ENCODE data around the gene LDAH.

DNA sequence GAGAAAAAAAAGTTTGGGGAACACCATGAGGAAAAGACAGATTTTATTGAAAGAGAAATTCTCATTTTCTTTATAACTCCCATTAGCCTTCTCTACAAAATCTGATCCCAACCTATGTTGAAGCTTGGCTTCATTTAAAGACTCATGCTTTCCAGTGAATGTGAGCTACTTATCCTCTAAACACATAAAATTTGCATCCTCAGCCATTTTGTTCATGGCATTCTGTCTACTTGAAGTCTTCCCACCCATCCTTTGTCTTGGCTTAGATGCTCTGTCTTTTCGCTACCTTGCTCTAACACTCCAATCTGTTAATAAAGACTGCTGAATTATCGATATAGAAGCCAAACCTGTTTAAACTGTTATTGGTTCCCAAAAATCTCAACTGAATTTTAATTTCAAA is 116.7 kb downstream of the LDAH start:
- TF ChIP-seq, protein P1, sequence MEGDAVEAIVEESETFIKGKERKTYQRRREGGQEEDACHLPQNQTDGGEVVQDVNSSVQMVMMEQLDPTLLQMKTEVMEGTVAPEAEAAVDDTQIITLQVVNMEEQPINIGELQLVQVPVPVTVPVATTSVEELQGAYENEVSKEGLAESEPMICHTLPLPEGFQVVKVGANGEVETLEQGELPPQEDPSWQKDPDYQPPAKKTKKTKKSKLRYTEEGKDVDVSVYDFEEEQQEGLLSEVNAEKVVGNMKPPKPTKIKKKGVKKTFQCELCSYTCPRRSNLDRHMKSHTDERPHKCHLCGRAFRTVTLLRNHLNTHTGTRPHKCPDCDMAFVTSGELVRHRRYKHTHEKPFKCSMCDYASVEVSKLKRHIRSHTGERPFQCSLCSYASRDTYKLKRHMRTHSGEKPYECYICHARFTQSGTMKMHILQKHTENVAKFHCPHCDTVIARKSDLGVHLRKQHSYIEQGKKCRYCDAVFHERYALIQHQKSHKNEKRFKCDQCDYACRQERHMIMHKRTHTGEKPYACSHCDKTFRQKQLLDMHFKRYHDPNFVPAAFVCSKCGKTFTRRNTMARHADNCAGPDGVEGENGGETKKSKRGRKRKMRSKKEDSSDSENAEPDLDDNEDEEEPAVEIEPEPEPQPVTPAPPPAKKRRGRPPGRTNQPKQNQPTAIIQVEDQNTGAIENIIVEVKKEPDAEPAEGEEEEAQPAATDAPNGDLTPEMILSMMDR (IDR thresholded peaks at IDR 0.05; ENCODE audit: borderline replicate concordance, extremely low read depth, low read length, poor library complexity, severe bottlenecking), result no peak
- TF ChIP-seq EZH2 (IDR thresholded peaks at IDR 0.05; ENCODE audit: borderline replicate concordance, low read depth, low read length, severe bottlenecking), result no peak

All from DND-41 (cell line).